NCI-H82 treated with DMSO at 0.1 percent for 48 hours (cell line): ENCODE measurements around the gene RGCC.

ENCODE experiments used
- DNase-seq: peaks from one replicate; lab custom pipeline; 2025; ENCODE audit not compliant: unreplicated experiment; lab: John Stamatoyannopoulos, UW

The RGCC gene

DNA sequence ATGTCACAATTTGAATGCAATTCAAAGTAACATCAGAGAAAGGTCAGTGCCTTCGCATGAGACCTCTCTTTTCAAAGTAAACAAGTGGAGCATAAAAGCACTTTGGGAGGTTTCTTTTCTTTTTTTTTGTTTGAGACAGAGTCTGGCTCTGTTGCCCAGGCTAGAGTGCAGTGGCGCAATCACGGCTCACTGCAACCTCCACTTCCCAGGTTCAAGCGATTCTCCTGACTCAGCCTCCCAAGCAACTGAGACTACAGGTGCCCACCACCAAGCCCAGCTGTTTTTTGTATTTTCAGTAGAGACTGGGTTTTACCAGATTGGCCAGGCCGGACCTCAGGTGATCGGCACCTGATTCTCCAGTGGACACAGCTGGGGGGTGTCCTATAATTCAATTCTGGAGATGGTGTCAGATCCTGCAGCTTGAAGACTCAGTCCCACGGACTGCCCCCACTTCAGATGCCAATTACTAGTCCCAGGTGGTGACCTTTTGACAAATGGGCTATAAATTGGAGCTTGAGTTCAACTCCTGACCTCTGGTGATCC lies 57.6 kb downstream of the RGCC start:
- DNase-seq = no peak

DNA sequence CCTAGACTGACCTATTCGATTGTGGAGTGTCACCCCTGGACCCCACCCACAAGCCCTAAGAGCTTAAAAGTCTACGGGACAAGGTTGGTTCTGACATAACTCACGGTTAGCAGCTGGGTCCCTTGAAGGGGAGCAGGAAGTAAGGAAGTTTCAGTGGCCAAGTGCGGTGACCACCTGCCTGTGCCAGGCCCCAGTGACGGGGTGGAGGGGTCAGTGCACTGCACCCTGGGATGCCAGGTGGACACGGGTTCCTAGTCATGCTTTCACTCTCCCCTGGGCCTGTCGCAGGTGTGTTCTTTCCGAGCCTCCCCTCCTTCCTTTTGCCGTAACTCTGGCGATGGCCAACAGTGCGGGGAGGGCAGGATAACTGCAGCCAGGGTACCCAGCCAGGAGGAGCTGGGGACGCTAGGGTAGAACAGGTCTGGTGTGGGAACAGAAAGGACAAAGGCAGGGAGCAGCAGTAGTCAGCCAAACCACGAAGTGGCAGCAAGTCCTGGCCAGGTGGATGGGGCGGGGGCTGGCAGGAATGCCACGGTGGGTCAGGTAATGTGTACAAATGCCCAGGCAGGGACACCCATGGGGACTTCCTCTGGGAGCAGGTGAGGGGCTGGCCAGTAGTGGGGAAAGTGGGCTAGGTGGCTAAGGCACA lies 58.3 kb downstream of the RGCC start:
- DNase-seq = no peak

DNA sequence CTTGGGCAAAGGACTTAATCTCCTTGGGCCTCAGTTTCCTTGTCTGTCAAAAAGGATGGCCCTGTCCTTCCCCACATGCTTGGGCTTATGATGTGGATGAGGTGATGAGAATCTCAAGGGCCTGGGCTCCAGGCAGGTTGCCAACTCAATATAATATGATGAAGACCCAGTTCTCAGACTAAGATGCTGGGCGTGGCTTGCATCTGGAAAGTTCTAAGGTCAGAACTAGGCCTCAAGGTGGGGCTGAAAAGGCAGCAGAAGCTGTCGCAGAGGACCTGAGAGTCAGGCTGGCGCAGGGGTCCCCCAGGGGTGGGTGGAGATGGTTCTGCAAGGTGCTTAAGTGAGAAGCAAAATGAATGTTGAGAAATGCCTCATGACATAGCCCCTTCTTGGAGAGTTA lies 58.8 kb downstream of the RGCC start:
- DNase-seq = no peak

DNA sequence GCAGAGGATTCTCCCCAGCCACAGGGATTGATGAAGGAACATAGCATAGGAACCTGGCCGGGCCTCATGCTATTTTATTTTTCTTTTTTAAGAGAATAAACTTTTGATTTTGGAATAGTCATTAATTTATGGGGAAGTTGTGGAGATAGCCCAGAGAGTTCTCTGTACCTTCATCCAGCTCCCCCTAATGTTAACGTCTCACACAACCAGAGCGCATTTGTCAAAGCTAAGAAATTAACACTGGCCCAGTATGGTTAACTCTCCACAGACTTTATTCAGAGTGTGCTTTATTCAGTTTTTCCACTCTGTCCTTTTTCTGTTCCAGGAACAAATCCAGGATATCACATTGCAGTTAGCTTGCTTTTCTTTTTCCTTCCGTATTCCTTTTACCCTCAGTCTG lies 59.4 kb downstream of the RGCC start:
- no peak for DNase-seq

DNA sequence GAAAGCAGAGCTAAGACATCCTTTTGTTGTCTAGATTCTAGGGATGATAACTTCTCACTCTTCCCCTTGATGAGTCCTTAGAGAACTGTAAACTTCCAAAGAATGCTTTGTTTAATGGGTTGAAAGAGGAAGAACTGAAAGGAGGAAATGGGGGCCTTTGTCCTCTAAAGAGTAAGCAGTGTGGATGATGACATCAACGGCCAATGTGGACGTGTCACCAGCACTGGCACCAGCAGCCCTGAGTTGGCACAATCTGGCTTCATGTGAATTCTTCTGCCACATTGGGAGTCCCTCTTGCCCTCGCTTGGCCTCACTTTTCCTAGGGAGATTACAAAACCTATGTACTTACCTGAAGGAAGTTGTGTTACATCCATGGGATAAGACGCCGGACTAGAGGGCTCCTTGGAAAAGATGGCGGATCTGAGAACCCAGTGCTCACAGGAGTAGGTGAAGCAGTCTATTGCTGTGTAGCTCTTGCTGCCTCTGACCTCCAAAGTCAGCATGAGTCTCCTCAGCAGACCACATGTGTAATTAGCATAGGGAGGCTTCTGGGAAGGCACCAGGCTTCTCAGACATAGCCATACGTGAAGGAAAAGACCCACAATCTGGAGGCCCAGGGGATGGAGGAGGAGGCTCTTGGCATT lies 62.8 kb downstream of the RGCC start:
- DNase-seq = no peak
